OCI-LY1 (cell line): ENCODE results near the gene MAP7.

Experiments used
- H2AFZ ChIP-seq: fragments of 200-600 bp; sonication (generic), shearing (Covaris generic); 2 replicates; pipeline ENCODE4 v1.6.0; 2014; ENCODE audit warnings: antibody characterized with exemption, mild to moderate bottlenecking, low read length
- H3F3A ChIP-seq: fragments of 200-600 bp; sonication (generic), shearing (Covaris generic); 2 replicates; pipeline ENCODE4 v1.6.0; 2014; ENCODE audit warnings: mild to moderate bottlenecking, antibody characterized with exemption, low read length, moderate library complexity; ENCODE audit not compliant: insufficient read depth
- H3K27ac ChIP-seq: fragments of 200-600 bp; sonication (generic); 2 replicates; pipeline ENCODE4 v1.5.1; 2014; ENCODE audit warnings: low read length, mixed run types, mild to moderate bottlenecking, low read depth; ENCODE audit not compliant: poor library complexity, severe bottlenecking
- H3K27me3 ChIP-seq: fragments of 200-600 bp; sonication (generic); 2 replicates; pipeline ENCODE4 v1.6.0; 2014; ENCODE audit warnings: antibody characterized with exemption, mild to moderate bottlenecking, low read length, moderate library complexity; ENCODE audit not compliant: insufficient read depth
- H3K36me3 ChIP-seq: fragments of 200-600 bp; sonication (generic); 2 replicates; pipeline ENCODE4 v1.6.1; 2014; ENCODE audit warnings: mild to moderate bottlenecking, antibody characterized with exemption, low read length, moderate library complexity, mixed read lengths; ENCODE audit not compliant: insufficient read depth
- H3K4me1 ChIP-seq: fragments of 200-600 bp; sonication (generic); 2 replicates; pipeline ENCODE4 v1.5.1; 2014; ENCODE audit warnings: mild to moderate bottlenecking, low read length, moderate library complexity; ENCODE audit not compliant: insufficient read depth, severe bottlenecking
- H3K4me2 ChIP-seq: fragments of 200-600 bp; sonication (generic), shearing (Covaris generic); 2 replicates; pipeline ENCODE4 v1.6.1; 2014; ENCODE audit warnings: low read length
- H3K4me3 ChIP-seq: fragments of 200-600 bp; sonication (generic); 2 replicates; pipeline ENCODE4 v1.5.1; 2014; ENCODE audit warnings: low read length, low read depth, mild to moderate bottlenecking, mixed read lengths; ENCODE audit not compliant: poor library complexity, severe bottlenecking
- H3K79me2 ChIP-seq: fragments of 200-600 bp; shearing (Covaris generic); 2 replicates; pipeline ENCODE4 v1.6.1; 2016; ENCODE audit warnings: mixed run types, low read length, mixed read lengths; ENCODE audit not compliant: insufficient read depth
- H3K9ac ChIP-seq: fragments of 200-600 bp; sonication (generic), shearing (Covaris generic); 2 replicates; pipeline ENCODE4 v1.6.1; 2014; ENCODE audit warnings: mild to moderate bottlenecking, low read length, mixed read lengths
- H3K9me2 ChIP-seq: fragments of 200-600 bp; sonication (generic), shearing (Covaris generic); 2 replicates; pipeline ENCODE4 v1.6.1; 2014; ENCODE audit warnings: low read depth, mild to moderate bottlenecking, low read length, mixed read lengths
- H3K9me3 ChIP-seq: fragments of 200-600 bp; shearing (Covaris generic); 2 replicates; pipeline ENCODE4 v1.6.1; 2014; ENCODE audit warnings: low read length, mixed read lengths
- H4K20me1 ChIP-seq: fragments of 200-600 bp; sonication (generic), shearing (Covaris generic); 2 replicates; pipeline ENCODE4 v1.6.0; 2016; ENCODE audit warnings: mild to moderate bottlenecking, low read length; ENCODE audit not compliant: insufficient read depth
- CTCF ChIP-seq: fragments of 200-600 bp; sonication (generic), shearing (Covaris generic); IDR thresholded peaks from 2 replicates; pipeline ENCODE4 v1.5.1; 2017; ENCODE audit warnings: mild to moderate bottlenecking, antibody characterized with exemption, low read length, moderate library complexity, mixed read lengths
- EZH2 ChIP-seq: fragments of 200-600 bp; sonication (generic), shearing (Covaris generic); IDR thresholded peaks from 2 replicates; pipeline ENCODE4 v1.8.0; 2017; ENCODE audit warnings: borderline replicate concordance, mixed run types, mild to moderate bottlenecking, antibody characterized with exemption, low read length, moderate library complexity, mixed read lengths

Gene MAP7

DNA sequence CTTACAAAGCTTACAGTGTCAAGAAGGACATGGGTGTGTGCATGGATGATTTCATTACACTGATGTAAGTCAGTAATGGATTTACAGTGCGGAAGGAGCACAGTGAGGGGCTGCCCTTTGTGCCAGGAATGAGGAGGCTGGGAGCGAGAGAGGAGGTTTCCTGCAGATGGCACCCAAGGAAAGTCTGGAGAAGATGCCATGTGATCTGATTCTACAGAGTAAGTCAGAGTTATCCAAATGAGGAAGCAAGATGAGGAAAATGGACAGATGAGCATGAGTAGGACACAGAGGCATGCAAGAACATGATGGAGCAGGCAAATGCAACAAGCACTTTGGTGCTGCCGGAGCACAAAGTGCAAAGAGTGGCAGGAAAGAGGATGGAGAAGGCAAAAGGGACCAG lies 29.7 kb downstream of the MAP7 start:
- Histone ChIP-seq H2AFZ (no peak overlapping the region), H3K9me3 (no peaks in the 10 kb centered on the region), H3K4me3 (no peak overlapping the region), H3K27ac (no peak overlapping the region), H3K4me2 (no peak overlapping the region), H3K27me3 (no peaks in the 10 kb centered on the region), H3K4me1 (no peaks in the 10 kb centered on the region), H3F3A (no peaks in the 10 kb centered on the region), H3K9me2 (no peaks in the 10 kb centered on the region), H3K36me3 (no peaks in the 10 kb centered on the region), H4K20me1 (no peaks in the 10 kb centered on the region), H3K9ac (no peak overlapping the region), H3K79me2 (no peaks in the 10 kb centered on the region)
- TF ChIP-seq EZH2 (no peak), CTCF (no peak)

DNA sequence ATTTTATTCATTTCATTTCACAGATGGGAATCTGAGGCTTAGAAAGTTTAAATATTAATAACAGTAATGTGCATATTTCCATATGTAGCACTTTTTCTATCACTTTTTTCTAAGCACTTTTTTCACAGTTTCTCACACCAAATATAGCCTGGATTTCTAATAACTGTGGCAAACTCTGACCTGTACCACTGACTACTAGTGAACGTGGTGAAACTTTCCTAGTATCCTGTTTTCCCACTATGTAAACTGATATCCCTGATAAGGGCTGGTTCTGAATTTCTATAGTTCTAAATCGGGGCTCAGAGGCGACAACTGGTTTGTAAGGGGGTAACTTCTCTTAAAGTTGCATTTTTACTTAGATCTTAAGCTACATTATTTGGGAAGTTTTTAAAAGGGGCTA lies 32.6 kb downstream of the MAP7 start:
- Histone ChIP-seq H3K9ac (no peak overlapping the region), H3K4me2 (no peak overlapping the region), H3K36me3 (no peaks in the 10 kb centered on the region), H3K79me2 (no peaks in the 10 kb centered on the region), H3K27me3 (no peaks in the 10 kb centered on the region), H4K20me1 (no peaks in the 10 kb centered on the region), H3F3A (no peaks in the 10 kb centered on the region), H2AFZ (no peak overlapping the region), H3K9me2 (no peaks in the 10 kb centered on the region), H3K4me3 (no peak overlapping the region), H3K9me3 (no peaks in the 10 kb centered on the region), H3K4me1 (no peaks in the 10 kb centered on the region), H3K27ac (no peak overlapping the region)
- TF ChIP-seq EZH2 (no peak), CTCF (no peak)

- no peaks in the 10 kb centered on the region for H3K9me3 ChIP-seq
- no peaks in the 10 kb centered on the region for H3K27me3 ChIP-seq
- H3K9ac ChIP-seq = no peak overlapping the region
- no peak overlapping the region for H3K4me2 ChIP-seq
- H3K79me2 ChIP-seq = no peaks in the 10 kb centered on the region
- H2AFZ ChIP-seq = no peak overlapping the region
- no peaks in the 10 kb centered on the region for H4K20me1 ChIP-seq
- H3K9me2 ChIP-seq = no peaks in the 10 kb centered on the region
- TF ChIP-seq EZH2 (no peak), CTCF (no peak)
- no peaks in the 10 kb centered on the region for H3F3A ChIP-seq
- H3K36me3 ChIP-seq = no peaks in the 10 kb centered on the region
- no peak overlapping the region for H3K4me3 ChIP-seq
- no peaks in the 10 kb centered on the region for H3K4me1 ChIP-seq
- no peak overlapping the region for H3K27ac ChIP-seq
These were observed 33.2 kb downstream of the MAP7 start for GRCh38 chr6:136517002-136517401.
